Measurements from ENCODE around the gene RAB37.

The RAB37 gene

DNA sequence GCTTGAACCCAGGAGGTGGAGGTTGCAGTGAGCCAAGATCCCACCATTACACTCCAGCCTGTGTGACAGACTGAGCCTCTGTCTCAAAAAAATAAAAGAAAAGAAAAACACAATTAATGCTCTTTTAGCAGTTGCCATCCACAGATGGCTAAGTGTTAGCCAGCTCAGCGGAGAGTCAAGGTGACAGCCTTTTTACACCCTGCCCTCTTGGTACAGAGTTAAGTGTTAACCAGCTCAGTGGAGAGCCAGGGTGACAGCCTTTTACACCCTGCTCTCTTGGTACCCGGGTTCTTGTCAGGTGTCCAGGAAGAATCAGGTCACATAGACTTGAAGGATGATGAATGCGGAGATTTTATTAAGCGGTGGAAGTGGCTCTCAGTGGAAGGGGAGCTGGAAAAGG, 16.6 kb upstream of the RAB37 start:
- H3K27me3 ChIP-seq (ENCODE audit: insufficient read depth, poor library complexity, severe bottlenecking): no peaks in the 10 kb centered on the region
- no peak overlapping the region for H3K4me3 ChIP-seq (replicated peaks; ENCODE audit: insufficient read depth, low read length)
- no peak for DNase-seq (ENCODE audit: low read depth in 1 of 2, low spot score in 1 of 2)
- TF ChIP-seq POLR2AphosphoS5 (IDR thresholded peaks at IDR 0.05; ENCODE audit: low read depth): no peak
- TF ChIP-seq, protein P1, sequence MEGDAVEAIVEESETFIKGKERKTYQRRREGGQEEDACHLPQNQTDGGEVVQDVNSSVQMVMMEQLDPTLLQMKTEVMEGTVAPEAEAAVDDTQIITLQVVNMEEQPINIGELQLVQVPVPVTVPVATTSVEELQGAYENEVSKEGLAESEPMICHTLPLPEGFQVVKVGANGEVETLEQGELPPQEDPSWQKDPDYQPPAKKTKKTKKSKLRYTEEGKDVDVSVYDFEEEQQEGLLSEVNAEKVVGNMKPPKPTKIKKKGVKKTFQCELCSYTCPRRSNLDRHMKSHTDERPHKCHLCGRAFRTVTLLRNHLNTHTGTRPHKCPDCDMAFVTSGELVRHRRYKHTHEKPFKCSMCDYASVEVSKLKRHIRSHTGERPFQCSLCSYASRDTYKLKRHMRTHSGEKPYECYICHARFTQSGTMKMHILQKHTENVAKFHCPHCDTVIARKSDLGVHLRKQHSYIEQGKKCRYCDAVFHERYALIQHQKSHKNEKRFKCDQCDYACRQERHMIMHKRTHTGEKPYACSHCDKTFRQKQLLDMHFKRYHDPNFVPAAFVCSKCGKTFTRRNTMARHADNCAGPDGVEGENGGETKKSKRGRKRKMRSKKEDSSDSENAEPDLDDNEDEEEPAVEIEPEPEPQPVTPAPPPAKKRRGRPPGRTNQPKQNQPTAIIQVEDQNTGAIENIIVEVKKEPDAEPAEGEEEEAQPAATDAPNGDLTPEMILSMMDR (IDR thresholded peaks at IDR 0.05; ENCODE audit: insufficient read depth, low read length): no peak
- no peak for TF ChIP-seq SPI1 (IDR thresholded peaks at IDR 0.05; ENCODE audit: borderline replicate concordance, low read depth)
- TF ChIP-seq GABPA (IDR thresholded peaks at IDR 0.05; ENCODE audit: low read depth): no peak
- TF ChIP-seq, protein P2, sequence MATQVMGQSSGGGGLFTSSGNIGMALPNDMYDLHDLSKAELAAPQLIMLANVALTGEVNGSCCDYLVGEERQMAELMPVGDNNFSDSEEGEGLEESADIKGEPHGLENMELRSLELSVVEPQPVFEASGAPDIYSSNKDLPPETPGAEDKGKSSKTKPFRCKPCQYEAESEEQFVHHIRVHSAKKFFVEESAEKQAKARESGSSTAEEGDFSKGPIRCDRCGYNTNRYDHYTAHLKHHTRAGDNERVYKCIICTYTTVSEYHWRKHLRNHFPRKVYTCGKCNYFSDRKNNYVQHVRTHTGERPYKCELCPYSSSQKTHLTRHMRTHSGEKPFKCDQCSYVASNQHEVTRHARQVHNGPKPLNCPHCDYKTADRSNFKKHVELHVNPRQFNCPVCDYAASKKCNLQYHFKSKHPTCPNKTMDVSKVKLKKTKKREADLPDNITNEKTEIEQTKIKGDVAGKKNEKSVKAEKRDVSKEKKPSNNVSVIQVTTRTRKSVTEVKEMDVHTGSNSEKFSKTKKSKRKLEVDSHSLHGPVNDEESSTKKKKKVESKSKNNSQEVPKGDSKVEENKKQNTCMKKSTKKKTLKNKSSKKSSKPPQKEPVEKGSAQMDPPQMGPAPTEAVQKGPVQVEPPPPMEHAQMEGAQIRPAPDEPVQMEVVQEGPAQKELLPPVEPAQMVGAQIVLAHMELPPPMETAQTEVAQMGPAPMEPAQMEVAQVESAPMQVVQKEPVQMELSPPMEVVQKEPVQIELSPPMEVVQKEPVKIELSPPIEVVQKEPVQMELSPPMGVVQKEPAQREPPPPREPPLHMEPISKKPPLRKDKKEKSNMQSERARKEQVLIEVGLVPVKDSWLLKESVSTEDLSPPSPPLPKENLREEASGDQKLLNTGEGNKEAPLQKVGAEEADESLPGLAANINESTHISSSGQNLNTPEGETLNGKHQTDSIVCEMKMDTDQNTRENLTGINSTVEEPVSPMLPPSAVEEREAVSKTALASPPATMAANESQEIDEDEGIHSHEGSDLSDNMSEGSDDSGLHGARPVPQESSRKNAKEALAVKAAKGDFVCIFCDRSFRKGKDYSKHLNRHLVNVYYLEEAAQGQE (IDR thresholded peaks at IDR 0.05; ENCODE audit: insufficient replicate concordance, low read depth): no peak
- no peak overlapping the region for H3K27ac ChIP-seq (replicated peaks)

DNA sequence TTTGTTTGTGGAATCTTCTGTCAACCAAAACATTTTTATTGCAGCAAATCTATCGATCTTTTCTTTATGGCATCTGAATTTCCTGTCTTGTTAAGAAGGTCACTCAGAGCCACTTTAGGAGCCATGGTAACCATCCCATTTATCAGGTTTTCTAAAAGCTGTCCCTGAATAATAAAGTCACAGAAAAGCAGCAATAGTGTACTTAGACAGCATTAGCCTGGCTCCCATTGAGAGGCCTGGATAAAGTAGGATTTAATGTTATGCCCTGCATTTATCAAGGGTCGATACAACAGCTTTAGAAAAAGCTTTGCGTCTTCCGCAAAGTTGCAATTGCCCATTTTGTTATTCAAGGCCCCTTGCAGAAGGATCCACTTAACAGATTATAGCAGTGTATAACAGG, 14.3 kb upstream of the RAB37 start:
- TF ChIP-seq SPI1 (IDR thresholded peaks at IDR 0.05; ENCODE audit: borderline replicate concordance, low read depth): no peak
- TF ChIP-seq, protein P2 (IDR thresholded peaks at IDR 0.05; ENCODE audit: insufficient replicate concordance, low read depth): no peak
- TF ChIP-seq, protein P1 (IDR thresholded peaks at IDR 0.05; ENCODE audit: insufficient read depth, low read length): no peak
- TF ChIP-seq GABPA (IDR thresholded peaks at IDR 0.05; ENCODE audit: low read depth): no peak
- no peak for TF ChIP-seq POLR2AphosphoS5 (IDR thresholded peaks at IDR 0.05; ENCODE audit: low read depth)
- no peak for DNase-seq (ENCODE audit: low read depth in 1 of 2, low spot score in 1 of 2)
- no peak overlapping the region for H3K27ac ChIP-seq (replicated peaks)
- H3K4me3 ChIP-seq (replicated peaks; ENCODE audit: insufficient read depth, low read length): no peak overlapping the region
- no peaks in the 10 kb centered on the region for H3K27me3 ChIP-seq (ENCODE audit: insufficient read depth, poor library complexity, severe bottlenecking)

DNA sequence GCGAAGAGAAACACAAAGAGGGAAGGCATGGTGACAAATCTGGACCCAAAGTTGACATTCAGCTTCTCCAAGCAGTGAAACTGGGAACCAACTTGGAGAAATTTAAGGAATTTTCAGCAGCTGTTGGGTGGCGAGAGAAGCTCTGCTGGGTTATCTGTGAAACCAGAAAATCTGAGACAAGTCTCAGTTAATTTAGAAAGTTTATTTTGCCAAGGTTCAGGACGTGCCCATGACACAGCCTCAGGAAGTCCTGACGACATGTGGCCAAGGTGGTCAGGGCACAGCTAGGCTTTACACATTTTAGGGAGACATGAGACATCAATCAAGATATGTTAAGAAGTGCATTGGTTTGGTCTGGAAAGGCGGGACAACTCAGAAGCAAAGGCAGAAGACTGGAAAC, 13.2 kb upstream of the RAB37 start:
- TF ChIP-seq GABPA (IDR thresholded peaks at IDR 0.05; ENCODE audit: low read depth) (no peak), SPI1 (IDR thresholded peaks at IDR 0.05; ENCODE audit: borderline replicate concordance, low read depth) (no peak), POLR2AphosphoS5 (IDR thresholded peaks at IDR 0.05; ENCODE audit: low read depth) (no peak)
- TF ChIP-seq, protein P1 (IDR thresholded peaks at IDR 0.05; ENCODE audit: insufficient read depth, low read length): no peak
- TF ChIP-seq, protein P2 (IDR thresholded peaks at IDR 0.05; ENCODE audit: insufficient replicate concordance, low read depth): no peak
- Histone ChIP-seq H3K4me3 (replicated peaks; ENCODE audit: insufficient read depth, low read length) (no peak overlapping the region), H3K27me3 (ENCODE audit: insufficient read depth, poor library complexity, severe bottlenecking) (no peaks in the 10 kb centered on the region), H3K27ac (replicated peaks) (no peak overlapping the region)
- DNase-seq (ENCODE audit: low read depth in 1 of 2, low spot score in 1 of 2): no peak

Measured in HL-60 (cell line).